ENCODE measurements around the gene FAM171A1.

The FAM171A1 gene

DNA sequence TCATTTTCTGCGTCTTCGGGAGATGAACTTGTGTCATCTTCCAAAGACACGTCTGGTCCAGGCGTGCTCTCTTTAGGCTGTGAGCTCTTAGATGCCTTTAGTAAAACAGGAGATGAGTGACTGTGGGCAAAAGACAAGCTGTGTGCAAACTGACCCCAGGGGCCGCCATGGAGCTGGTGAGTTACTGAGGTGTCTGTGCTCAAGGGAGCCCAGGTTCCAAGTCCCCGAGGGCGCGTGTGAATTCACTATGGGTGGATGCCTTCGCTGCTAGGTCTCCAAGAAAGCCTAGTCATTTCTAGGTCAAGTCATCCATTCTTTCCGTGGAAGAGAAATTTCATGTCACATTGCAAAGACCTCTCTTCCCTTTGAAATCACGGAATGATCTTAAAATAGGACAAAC, 118.7 kb downstream of the FAM171A1 start:
- DNase-seq (ENCODE audit: low read depth in 1 of 2, low spot score in 1 of 2): no peak

DNA sequence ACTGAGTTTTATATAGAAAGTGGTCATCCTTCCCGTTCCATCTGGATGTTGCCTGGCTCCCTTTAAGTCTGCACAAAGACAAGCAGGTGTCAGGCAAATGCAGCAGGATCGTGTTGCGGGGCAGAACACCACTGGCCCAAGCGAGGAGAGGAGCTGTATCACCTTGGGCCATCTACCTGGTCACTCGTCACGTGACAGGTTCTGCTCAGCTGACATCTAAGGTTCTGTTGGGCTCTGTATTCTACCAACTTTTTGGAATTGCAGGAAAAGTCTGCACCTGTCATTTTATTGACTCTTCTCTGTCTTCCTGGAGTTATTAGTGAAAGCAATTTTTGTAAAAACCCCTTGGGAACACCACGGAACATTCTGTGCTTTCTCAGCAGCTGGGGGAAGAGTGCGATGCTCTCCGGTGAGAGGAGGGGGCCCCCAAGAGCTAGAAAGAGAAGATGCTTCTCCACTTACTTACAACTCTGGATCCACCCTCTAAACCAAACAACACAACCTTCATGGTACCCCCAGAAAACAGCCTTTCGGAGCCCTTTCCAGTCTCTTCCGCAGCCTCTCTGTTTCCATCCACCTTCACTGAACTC, 119.2 kb downstream of the FAM171A1 start:
- no peak for DNase-seq (ENCODE audit: low read depth in 1 of 2, low spot score in 1 of 2)

DNA sequence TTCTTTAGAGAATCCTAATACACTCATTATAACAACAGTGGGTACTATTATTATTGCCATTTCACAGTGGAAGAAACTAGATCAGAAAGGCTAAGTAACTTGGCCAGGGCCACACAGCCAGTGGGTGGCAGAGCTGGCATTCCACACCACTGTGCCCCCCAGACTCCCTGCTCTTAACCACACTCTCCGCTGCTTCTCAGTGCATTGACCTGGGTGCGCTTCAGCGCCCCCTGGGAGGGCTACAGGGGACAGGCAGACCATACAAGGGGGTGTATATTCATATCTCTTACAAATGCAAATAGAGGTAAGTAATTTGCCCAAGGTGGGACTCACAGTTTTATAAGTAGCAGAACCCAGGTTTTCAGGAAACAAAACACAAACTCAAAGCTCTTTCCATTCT, 125.6 kb downstream of the FAM171A1 start:
- DNase-seq (ENCODE audit: low read depth in 1 of 2, low spot score in 1 of 2): no peak

DNA sequence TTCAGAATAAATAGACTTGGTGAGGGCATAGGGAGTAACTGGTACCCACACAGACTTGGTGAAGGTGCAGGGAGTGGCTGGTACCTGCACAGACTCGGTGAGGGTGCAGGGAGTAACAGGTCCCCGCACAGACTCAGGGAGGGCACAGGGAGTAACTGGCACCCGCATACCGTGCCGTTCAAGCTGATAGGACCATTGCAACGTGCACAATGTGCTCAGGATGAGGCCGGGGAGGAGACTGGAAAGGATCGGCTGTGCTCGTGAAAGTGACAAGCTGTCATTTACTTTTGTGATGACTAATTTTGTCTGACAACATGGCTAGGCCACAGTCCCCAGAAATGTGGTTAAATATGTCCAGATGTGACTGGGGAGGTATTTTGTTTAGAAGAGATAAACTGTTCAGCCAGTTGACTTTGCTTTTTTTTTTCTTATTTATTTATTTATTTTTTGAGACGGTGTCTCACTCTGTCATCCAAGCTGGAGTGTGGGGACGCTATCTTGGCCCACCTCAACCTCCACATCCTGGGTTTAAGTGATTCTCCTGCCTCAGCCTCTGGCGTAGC, 126.4 kb downstream of the FAM171A1 start:
- DNase-seq (ENCODE audit: low read depth in 1 of 2, low spot score in 1 of 2): no peak

DNA sequence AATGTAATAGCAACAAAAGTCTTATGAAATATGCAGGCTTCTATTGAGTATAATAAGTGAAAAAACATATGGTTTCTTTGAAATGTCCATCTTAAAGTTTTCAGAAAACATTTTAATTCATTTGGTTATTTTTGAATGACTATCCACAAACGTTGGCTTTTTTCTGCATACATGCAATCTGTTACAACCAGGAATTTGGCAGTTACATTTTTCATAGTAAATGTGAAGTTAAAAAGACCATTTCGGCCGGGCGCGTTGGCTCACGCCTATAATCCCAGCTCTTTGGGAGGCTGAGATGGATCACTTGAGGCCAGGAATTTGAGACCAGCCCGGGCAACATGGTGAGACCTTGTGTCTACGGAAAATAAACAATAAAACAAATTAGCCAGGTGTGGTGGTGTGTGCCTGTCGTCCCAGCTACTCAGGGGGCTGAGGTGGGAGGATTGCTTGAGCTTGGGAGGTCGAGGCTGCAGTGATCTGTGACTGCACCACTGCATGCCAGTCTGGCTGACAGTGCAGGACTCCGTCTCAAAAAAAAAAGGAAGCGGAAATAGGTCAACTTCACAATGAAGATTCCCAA, 128.7 kb downstream of the FAM171A1 start:
- DNase-seq (ENCODE audit: low read depth in 1 of 2, low spot score in 1 of 2): no peak

DNA sequence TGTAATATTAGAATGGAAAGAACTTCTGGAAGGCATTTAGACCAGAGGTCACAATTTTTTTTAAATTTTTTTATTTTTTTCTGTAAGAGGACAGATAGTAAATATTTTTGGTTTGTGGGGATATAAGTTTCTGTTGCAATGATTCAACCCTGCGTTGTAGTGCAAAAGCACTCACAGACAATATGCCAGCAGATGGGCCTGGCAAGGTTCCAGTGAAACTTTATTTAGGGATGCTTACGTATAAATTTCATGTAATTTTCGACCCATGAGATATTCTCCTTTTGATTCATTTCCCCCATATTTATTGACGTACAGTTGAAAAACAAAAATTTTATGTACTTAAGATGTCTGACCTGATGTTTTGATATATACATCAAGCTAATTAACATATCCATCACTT, 129.8 kb downstream of the FAM171A1 start:
- DNase-seq (ENCODE audit: low read depth in 1 of 2, low spot score in 1 of 2): no peak

DNA sequence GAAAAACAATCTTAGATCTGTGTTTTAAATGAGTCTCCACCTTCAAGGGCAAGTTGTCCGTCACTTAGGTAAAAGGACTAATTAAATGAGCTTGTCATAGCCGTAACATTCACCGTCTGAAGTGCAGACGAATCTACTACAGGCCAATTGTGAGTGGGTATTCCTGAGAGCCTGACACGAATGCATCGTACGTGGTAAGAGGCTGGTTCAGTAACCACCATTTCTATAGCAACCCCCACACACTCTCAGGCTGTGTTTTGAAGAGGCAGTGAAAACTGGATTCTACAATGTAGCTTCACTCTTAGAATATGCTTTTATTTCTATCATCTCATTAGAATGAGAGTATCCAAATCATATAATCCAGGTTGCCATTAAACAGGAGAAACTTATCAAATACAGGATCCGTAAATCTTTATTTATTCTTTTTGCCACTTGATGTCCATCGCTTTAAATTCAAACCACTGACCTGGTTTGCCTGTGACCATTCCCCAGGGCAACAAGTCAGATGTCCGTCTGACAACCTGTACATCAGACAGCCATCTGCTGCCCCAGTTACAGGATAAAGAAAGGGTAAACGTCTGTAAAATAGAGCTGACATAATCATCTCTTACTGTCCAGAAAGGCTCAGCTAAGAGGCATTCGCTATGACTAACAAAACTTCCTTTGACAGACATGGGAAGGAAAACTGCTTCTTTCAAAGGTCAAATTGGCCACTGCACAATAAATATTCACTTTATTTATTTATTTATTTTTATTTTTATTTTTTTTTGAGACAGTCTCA, 132.3 kb downstream of the FAM171A1 start:
- no peak for DNase-seq (ENCODE audit: low read depth in 1 of 2, low spot score in 1 of 2)

DNA sequence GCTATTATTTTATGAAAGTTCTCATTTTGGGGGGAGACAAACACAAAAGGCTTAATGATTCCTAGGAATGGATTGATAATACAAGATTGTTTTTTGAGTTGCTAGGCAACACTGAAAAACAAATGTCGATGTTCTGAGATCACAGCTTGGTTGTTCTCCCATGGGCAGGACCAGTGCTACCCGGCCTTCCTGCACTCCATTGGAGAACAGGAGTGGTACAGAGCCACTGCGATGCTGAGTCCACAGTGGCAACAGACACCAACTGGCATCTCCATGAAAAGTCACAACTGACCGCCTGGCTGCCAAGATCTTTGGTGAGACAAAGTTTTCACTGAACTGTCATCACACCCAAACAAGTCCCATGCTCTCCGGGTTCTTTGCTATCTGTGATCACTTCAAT, 133.7 kb downstream of the FAM171A1 start:
- no peak for DNase-seq (ENCODE audit: low read depth in 1 of 2, low spot score in 1 of 2)

DNA sequence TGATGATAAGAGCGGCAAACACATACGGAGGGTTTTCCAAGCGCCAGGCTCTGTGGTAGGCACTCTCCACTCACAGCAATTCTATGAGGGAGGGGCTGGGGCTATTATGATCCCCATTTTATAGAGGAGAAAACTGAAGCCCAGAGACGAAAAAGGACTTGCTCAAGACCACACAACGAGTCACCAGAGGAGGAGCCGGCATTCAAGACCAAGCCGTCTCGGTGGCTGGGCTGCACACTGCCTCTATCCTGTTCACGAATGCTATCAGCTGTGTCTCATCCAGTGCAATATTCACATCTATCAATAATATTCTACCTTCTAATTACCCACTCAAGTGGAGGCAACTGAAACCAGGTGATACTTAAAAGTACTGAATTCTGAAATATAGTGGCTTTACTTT, 134.7 kb downstream of the FAM171A1 start:
- DNase-seq (ENCODE audit: low read depth in 1 of 2, low spot score in 1 of 2): no peak

DNA sequence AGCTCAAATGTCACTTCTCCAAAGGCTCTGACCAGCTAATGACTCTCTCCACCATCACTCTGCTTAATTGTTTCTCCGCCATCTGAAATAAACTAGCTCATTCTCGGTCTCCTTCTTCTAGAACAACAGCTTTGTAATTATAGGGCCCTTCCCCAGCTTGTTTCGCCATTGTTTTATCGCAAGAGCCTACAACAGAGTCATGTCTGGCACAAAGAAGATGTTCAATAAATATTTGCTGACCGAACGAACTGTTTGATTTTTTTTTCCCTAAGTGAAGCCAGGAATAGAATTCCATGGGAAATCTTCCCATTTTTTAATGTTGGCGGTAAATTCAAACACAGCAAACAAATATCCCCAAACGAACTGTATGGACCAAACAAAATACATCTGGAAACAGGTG, 138.8 kb downstream of the FAM171A1 start:
- DNase-seq (ENCODE audit: low read depth in 1 of 2, low spot score in 1 of 2): no peak

DNA sequence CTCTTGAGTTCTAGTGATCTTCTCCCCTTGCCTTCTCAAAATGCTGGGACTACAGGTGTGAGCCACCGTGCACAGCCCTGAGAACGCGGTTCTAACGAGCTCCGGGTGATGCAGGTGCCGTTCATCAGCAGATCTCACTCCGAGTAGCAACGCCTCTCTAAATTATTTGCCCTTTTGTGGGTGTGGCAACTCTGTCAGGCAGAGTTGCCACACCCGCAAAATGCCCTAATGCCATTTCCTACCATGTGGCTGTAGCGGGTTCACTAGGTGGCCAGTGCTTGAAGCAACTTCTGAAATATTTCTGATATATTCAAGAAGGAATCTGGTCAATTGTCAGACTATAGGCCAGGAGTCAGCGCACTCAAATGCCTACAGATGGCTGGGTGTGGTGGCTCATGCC, 139.7 kb downstream of the FAM171A1 start:
- DNase-seq (ENCODE audit: low read depth in 1 of 2, low spot score in 1 of 2): no peak

DNA sequence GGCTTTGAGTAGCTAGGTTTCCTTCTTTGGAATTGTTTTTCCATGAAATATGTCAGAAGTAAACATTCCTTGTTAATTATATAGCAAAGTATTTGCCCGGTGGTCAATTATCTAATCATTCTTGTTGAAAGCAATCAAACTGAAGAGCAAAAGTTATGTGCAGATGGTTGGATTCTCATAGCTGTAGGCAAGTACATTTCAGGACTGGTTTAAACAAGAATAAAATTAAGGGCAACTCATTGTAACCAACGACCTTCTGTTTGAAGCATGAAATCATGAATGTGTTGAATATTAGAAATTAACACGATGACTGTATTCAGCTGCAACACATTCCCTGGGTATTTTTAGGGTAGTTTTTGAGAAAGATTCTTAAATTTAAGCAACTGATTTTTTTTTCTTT, 140.8 kb downstream of the FAM171A1 start:
- no peak for DNase-seq (ENCODE audit: low read depth in 1 of 2, low spot score in 1 of 2)

DNA sequence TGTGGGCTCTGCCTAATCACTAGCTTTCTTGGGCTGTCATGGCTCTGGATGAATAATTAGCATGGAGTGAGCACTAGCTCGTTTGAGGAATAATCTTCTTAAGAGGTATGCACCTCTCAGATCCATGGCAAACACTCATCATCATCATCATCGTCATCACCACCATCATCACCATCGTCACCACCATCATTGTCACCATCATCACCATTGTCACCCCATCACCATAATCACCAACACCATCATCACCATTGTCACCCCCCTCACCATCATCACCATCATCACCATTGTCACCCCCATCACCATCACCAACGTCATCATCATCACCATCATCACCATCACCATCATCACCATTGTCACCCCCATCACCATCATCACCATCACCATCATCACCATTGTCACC, 141.8 kb downstream of the FAM171A1 start:
- no peak for DNase-seq (ENCODE audit: low read depth in 1 of 2, low spot score in 1 of 2)

DNA sequence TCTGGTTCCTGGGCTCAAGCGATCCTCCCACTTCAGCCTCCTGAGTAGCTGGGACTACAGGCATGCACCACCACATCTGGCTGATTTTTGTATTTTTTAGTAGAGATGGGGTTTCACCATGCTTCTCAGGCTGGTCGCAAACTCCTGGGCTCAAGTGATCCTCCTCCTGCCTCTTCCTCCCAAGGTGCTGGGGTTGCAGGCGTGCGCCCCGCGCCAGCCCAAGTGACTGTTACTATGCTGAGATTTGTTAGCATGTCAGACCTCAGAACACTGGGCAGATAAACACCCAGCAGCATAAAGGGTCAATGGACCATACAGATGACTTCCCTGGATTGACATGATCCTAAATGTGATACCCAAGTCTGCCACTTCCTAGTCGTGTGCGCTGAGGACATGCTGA, 142.7 kb downstream of the FAM171A1 start:
- no peak for DNase-seq (ENCODE audit: low read depth in 1 of 2, low spot score in 1 of 2)

DNA sequence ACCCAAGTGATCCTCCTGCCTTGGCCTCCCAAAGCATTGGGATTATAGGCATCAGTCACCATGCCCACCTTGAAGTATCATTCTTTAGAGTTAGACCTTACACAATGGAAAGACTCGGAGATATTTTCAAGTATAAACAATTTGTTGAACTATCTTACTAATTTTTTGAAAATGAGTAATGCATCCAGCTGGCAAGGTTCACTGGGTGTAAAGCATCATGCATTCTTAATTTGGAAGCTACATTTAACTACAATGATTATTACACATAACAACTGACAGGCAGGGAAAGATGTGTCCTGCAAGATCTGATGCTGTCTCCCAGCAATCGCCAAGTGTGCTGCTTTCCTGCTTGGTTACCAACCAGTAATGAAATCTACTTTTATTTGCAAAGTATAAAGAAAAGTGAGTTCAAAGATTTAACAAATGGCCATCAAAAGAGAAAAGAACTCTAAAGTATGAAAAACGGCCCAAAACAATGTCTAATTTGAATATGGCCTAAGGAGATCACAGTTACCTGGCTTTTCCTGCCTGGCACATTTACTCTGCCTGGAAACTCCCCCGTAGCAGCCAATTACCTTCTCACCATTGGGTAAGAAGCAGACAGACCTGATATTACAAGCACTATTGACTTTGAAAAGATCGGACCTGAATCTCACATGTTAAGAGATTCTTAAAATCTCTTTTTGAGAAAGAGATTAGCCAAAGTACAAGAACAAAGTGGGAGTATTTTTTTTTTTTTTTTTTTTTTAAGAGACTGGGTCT, 143.3 kb downstream of the FAM171A1 start:
- no peak for DNase-seq (ENCODE audit: low read depth in 1 of 2, low spot score in 1 of 2)

DNA sequence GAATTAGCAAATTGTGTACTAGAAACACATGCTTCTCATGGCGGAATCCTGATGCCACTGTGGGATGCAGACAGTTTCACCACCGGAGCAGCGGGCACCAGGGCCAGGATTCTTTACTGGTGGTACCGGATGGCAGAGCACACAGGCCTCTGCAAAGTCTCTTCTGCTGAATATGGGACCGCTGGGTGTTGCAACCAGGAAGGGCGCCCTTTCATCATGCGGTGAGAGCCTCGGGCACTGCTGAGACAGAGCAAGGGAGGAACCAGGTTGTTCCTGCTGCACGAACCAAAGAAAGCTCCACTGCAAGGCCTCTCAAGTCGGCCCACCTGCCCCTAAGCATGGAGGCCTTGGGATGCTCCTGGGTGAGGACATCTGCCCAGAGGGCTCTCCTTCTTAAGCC, 145.6 kb downstream of the FAM171A1 start:
- no peak for DNase-seq (ENCODE audit: low read depth in 1 of 2, low spot score in 1 of 2)

DNA sequence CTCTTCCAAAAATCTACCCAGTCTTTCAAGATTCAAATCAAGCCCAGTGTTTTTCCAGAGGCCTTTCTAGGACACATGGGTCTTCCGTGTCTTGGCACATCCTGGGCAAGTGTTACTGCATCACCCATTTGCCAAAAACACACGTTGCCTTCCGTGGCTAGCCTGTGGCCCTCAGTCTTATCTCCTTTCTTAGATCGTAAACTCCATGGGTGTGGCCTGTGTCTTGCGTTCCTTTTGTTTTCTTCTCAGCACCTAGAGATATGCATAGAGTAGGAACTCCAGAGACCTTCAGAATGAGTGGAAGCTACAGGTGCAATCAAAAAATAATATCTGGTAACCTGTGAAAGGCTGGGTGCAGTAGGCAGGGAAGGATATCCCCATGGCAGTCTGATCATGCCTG, 146.1 kb downstream of the FAM171A1 start:
- no peak for DNase-seq (ENCODE audit: low read depth in 1 of 2, low spot score in 1 of 2)

DNA sequence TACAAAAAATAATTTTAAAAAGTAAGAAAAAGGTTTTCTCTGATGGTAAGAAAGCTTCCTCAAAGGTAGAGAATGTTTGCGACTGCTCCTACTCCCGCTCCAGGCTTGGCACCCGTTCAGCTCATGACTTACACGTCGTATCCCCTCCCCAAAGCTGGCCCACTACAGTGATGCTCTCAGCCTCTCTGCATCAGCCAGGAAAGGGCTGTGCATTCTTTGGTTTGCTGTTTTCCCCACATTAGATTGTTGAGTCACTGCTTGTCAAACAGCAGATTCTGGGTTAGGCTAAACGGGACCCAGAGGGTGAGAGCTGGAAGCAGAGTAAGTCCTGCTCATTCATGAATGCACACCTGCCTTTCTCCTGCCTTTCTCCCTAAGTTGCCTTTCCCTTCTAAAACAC, 147.9 kb downstream of the FAM171A1 start:
- DNase-seq (ENCODE audit: low read depth in 1 of 2, low spot score in 1 of 2): no peak

DNA sequence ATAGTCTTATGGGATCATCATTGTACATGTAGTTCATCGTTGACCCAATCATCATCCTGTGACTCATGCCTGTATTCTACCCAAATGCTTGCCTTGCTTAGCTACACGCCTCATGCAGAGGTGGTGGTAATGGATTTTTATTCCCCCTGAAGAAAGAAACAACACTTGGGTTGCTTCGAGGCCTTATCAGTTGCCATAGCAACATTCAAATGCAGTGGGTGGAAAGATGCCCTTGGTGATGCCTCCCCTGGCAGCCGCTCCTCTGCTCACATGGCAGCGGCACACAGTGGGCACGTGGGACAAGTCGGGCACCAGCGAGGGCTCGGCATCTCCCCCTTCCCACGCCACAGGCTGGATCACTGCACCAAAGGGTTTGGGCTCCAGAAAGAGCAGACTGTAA, 148.6 kb downstream of the FAM171A1 start:
- no peak for DNase-seq (ENCODE audit: low read depth in 1 of 2, low spot score in 1 of 2)

DNA sequence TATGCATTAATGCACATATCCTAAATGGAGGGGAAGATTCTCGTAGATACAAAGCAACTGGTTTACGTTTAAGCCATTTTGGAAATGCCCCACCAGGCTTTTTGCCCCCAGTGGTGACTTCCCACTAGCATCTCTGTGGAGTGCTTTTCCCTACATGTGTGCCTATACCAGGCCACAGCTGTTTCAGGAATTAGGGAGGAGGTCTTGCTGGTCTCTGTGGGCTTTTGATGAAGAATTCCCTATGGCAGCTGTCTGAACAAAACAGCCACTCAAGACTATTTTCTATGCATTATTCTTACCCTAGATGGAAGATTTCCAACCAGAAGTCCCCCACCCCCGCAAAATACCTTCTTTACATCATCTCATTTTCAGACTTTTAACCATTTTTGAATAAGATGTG, 150.6 kb downstream of the FAM171A1 start:
- DNase-seq (ENCODE audit: low read depth in 1 of 2, low spot score in 1 of 2): no peak

DNA sequence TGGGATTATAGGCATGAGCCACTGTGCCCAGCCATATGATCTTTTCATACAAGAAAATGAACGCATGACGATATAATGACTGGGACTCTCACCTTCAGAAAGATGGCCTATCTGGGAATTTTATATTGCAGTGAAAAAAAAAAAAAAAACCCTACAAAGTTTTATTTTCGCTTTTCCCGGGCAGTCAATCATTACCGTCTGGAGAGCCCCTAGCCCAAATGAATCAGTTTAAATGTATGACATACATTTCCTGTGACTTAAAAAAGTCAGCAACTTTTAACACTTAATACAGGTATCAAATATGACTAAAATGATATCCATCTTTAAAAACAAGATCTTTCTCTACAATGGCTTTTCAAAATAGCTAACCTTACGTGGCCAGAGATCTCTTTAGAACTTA, 154.4 kb downstream of the FAM171A1 start:
- DNase-seq (ENCODE audit: low read depth in 1 of 2, low spot score in 1 of 2): no peak

DNA sequence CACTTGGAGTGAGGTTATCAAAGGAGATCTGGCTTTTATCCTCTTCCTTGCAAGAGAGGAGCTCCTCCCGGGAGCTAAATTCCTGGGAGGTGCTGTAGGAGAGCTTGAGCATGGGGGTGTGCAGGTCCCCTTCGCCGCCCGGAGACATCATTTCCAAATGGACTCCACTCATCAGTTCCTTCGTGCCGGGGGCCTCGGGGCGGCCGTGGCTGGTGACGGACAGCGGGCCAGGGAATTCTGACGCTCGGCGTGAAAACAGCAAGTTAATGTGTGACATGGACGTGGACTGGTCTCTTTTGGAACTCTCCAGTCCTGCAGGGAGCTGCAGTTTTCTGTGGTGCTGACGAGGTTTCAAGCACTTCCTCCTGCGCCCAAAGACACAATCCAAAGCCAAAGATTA, 156.9 kb downstream of the FAM171A1 start:
- no peak for DNase-seq (ENCODE audit: low read depth in 1 of 2, low spot score in 1 of 2)

All from activated CD4-positive, alpha-beta T cell treated with anti-CD3 and anti-CD28 coated beads, Interleukin-2, amount 50 U/mL, for 24 hours (primary cell).